H1 (cell line): Measurements from ENCODE around the gene KLHL15. TPM values are rescaled to one million over a fixed set of nuclear protein-coding genes. Genes with fewer than 3 reads are reported as not detected.

Experiments used
- CTCF ChIA-PET: fragments of 300-600 bp; sonication (Branson Sonifier 250); formaldehyde crosslinking; loops from one replicate; lab custom pipeline; 2021; ENCODE audit not compliant: partially characterized antibody; lab: Charles Lee
- POLR2A ChIA-PET: fragments of 300-600 bp; sonication (Branson Sonifier 250); formaldehyde crosslinking; loops from one replicate; lab custom pipeline; 2021; ENCODE audit warnings: inconsistent platforms; ENCODE audit not compliant: partially characterized antibody; lab: Charles Lee
- DNase-seq, 2 experiments: peaks; one replicate each; pipeline versions ENCODE4 v3.0.0 to v3.0.0-alpha.2; 2010 to 2022; ENCODE audit warnings: low spot score in 2 of 2, low read depth in 1 of 2, mixed read lengths in 1 of 2
- FAIRE-seq: peaks from 2 replicates; lab custom pipeline; 2011; peaks lifted over from hg19 to GRCh38; lab: Jason Lieb, UNC
- H2AFZ ChIP-seq: 2 replicates; pipeline ENCODE4 v1.8.1; 2012; ENCODE audit warnings: low read length, inconsistent platforms
- H2AK5ac ChIP-seq: 2 replicates; pipeline ENCODE4 v1.6.1; 2013; ENCODE audit warnings: low read depth, low read length
- H2BK120ac ChIP-seq: replicated peaks from 2 replicates; pipeline ENCODE3; 2013; ENCODE audit warnings: low read depth, low read length, inconsistent platforms
- H2BK12ac ChIP-seq: 2 replicates; pipeline ENCODE4 v1.6.1; 2013; ENCODE audit warnings: low read depth, low read length
- H2BK15ac ChIP-seq: 2 replicates; pipeline ENCODE4 v1.6.1; 2013; ENCODE audit warnings: low read length
- H2BK20ac ChIP-seq: 2 replicates; pipeline ENCODE4 v1.6.1; 2013; ENCODE audit warnings: low read length
- H2BK5ac ChIP-seq: 2 replicates; pipeline ENCODE4 v1.6.1; 2013; ENCODE audit warnings: low read depth, low read length
- H3K14ac ChIP-seq: 2 replicates; pipeline ENCODE4 v1.6.1; 2013; ENCODE audit warnings: inconsistent platforms; ENCODE audit not compliant: insufficient read length
- H3K18ac ChIP-seq: 2 replicates; pipeline ENCODE4 v1.6.1; 2013; ENCODE audit warnings: low read length; ENCODE audit errors: extremely low read depth
- H3K23ac ChIP-seq: 2 replicates; pipeline ENCODE4 v1.6.1; 2013; ENCODE audit warnings: inconsistent platforms; ENCODE audit not compliant: insufficient read length
- H3K23me2 ChIP-seq: 2 replicates; pipeline ENCODE4 v1.6.1; 2013; ENCODE audit warnings: low read depth, low read length
- H3K27ac ChIP-seq: 2 replicates; pipeline ENCODE4 v1.6.1; 2011; ENCODE audit warnings: low read depth, low read length, inconsistent platforms
- H3K27me3 ChIP-seq, 4 experiments: replicated peaks in 1 of 4; 1 replicate in 1 of 4; 2 replicates in 3 of 4; pipeline versions ENCODE4 v1.6.1 to v1.8.1; 2011 to 2013; ENCODE audit warnings: low read length in 3 of 4, mild to moderate bottlenecking in 3 of 4, inconsistent platforms in 2 of 4, mixed read lengths in 2 of 4, moderate library complexity in 1 of 4; ENCODE audit not compliant: control insufficient read depth in 3 of 4, insufficient read depth in 3 of 4; ENCODE audit errors: extremely low read depth in 1 of 4
- H3K36me3 ChIP-seq, 4 experiments: 2 replicates each; pipeline versions ENCODE4 v1.6.1 to v1.8.1; 2011 to 2013; ENCODE audit warnings: mild to moderate bottlenecking in 4 of 4, low read length in 3 of 4, moderate library complexity in 2 of 4, control low read depth in 1 of 4, inconsistent platforms in 1 of 4; ENCODE audit not compliant: insufficient read depth in 4 of 4, control insufficient read depth in 2 of 4
- H3K4ac ChIP-seq: replicated peaks from 2 replicates; pipeline ENCODE3; 2013; ENCODE audit warnings: low read length, low read depth, mixed read lengths, inconsistent platforms; ENCODE audit not compliant: insufficient read length
- H3K4me1 ChIP-seq, 4 experiments: replicated peaks in 1 of 4; 1 replicate in 1 of 4; 2 replicates in 3 of 4; pipeline versions ENCODE4 v1.6.1 to v1.8.1; 2011 to 2013; ENCODE audit warnings: low read length in 3 of 4, inconsistent platforms in 2 of 4, mixed read lengths in 1 of 4; ENCODE audit not compliant: insufficient read depth in 4 of 4, control insufficient read depth in 3 of 4
- H3K4me2 ChIP-seq, 2 experiments: 2 replicates each; pipeline versions ENCODE4 v1.6.1 to v1.8.1; 2011 to 2013; ENCODE audit warnings: low read depth in 2 of 2, low read length in 2 of 2, control low read depth in 1 of 2, inconsistent platforms in 1 of 2, mild to moderate bottlenecking in 1 of 2; ENCODE audit not compliant: insufficient read depth in 1 of 2
- H3K4me3 ChIP-seq, 4 experiments: fragments of 200-600, 300-600 bp in 1 of 4; sonication (generic), shearing (Covaris generic), sonication (Bioruptor Twin) in 1 of 4; 2 replicates each; pipeline versions ENCODE4 v1.5.1 to v1.8.1; 2011 to 2016; ENCODE audit warnings: low read length in 4 of 4, low read depth in 3 of 4, control low read depth in 2 of 4, inconsistent platforms in 2 of 4, mild to moderate bottlenecking in 2 of 4, mixed read lengths in 1 of 4, moderate library complexity in 1 of 4; ENCODE audit not compliant: insufficient read depth in 2 of 4; ENCODE audit errors: extremely low read depth in 1 of 4
- H3K56ac ChIP-seq: replicated peaks from 2 replicates; pipeline ENCODE3; 2013; ENCODE audit warnings: low read depth, mild to moderate bottlenecking, mixed read lengths, low read length, inconsistent platforms; ENCODE audit not compliant: insufficient read length
- H3K79me1 ChIP-seq: 2 replicates; pipeline ENCODE4 v1.6.1; 2013; ENCODE audit warnings: low read depth, low read length, control low read depth
- H3K79me2 ChIP-seq, 2 experiments: 2 replicates each; pipeline versions ENCODE4 v1.6.1 to v1.8.1; 2012 to 2013; ENCODE audit warnings: low read length in 2 of 2, mild to moderate bottlenecking in 2 of 2, inconsistent platforms in 1 of 2; ENCODE audit not compliant: insufficient read depth in 2 of 2, control insufficient read depth in 1 of 2
- H3K9ac ChIP-seq, 4 experiments: replicated peaks in 1 of 4; 1 replicate in 1 of 4; 2 replicates in 3 of 4; pipeline versions ENCODE4 v1.6.1 to v1.8.1; 2011 to 2013; ENCODE audit warnings: low read depth in 3 of 4, low read length in 3 of 4, control low read depth in 2 of 4, mild to moderate bottlenecking in 2 of 4, moderate library complexity in 2 of 4, inconsistent platforms in 1 of 4; ENCODE audit errors: extremely low read depth in 1 of 4
- H3K9me3 ChIP-seq, 2 experiments: 2 replicates each; pipeline versions ENCODE4 v1.6.1 to v1.8.1; 2012 to 2013; ENCODE audit warnings: mild to moderate bottlenecking in 2 of 2, moderate library complexity in 2 of 2, control low read depth in 1 of 2, inconsistent platforms in 1 of 2, low read depth in 1 of 2, low read length in 1 of 2, mixed read lengths in 1 of 2; ENCODE audit not compliant: insufficient read depth in 2 of 2
- H4K20me1 ChIP-seq, 2 experiments: replicated peaks in 1 of 2; 2 replicates each; pipeline versions ENCODE3 to v1.8.1; 2011 to 2013; ENCODE audit warnings: inconsistent platforms in 2 of 2, low read length in 2 of 2, mild to moderate bottlenecking in 1 of 2; ENCODE audit not compliant: insufficient read depth in 2 of 2, control insufficient read depth in 1 of 2
- H4K5ac ChIP-seq: 2 replicates; pipeline ENCODE4 v1.6.1; 2013; ENCODE audit warnings: low read length, low read depth, mixed read lengths, inconsistent platforms; ENCODE audit not compliant: insufficient read length
- H4K8ac ChIP-seq: 2 replicates; pipeline ENCODE4 v1.8.0; 2013; ENCODE audit warnings: mild to moderate bottlenecking, moderate library complexity, low read length, inconsistent platforms; ENCODE audit not compliant: insufficient read depth; ENCODE audit errors: extremely low read depth
- H4K91ac ChIP-seq: replicated peaks from 2 replicates; pipeline ENCODE3; 2013; ENCODE audit warnings: low read length, mixed read lengths, inconsistent platforms; ENCODE audit not compliant: insufficient read length
- CHD2 ChIP-seq: IDR thresholded peaks from 2 replicates; pipeline ENCODE4 v1.6.1; 2012; ENCODE audit warnings: low read length, improper control_type of control experiment
- CREB1 ChIP-seq: IDR thresholded peaks from 2 replicates; pipeline ENCODE4 v1.6.1; 2012; ENCODE audit warnings: inconsistent platforms
- HDAC6 ChIP-seq: IDR thresholded peaks from one replicate; pipeline ENCODE4 v1.7.1; 2012; ENCODE audit warnings: low read depth, mild to moderate bottlenecking, inconsistent platforms, low read length, moderate library complexity
- SIN3A ChIP-seq, 2 experiments: IDR thresholded peaks in 1 of 2; conservative IDR thresholded peaks in 1 of 2; 2 replicates each; pipeline ENCODE4 v1.6.1; 2011 to 2012; ENCODE audit warnings: low read length in 2 of 2, improper control_type of control experiment in 1 of 2, low read depth in 1 of 2, mild to moderate bottlenecking in 1 of 2
- SIRT6 ChIP-seq: IDR thresholded peaks from one replicate; pipeline ENCODE4 v1.7.1; 2012; ENCODE audit warnings: low read length, inconsistent platforms
- SP2 ChIP-seq: IDR thresholded peaks from 2 replicates; pipeline ENCODE4 v1.6.1; 2012; ENCODE audit warnings: mild to moderate bottlenecking, low read length, inconsistent platforms
- SRF ChIP-seq: IDR thresholded peaks from 2 replicates; pipeline ENCODE4 v1.6.1; 2011; ENCODE audit warnings: mild to moderate bottlenecking, low read depth, low read length, moderate library complexity
- TCF12 ChIP-seq: IDR thresholded peaks from 2 replicates; pipeline ENCODE4 v1.6.1; 2011; ENCODE audit warnings: low read depth, mild to moderate bottlenecking, low read length
- TEAD4 ChIP-seq: IDR thresholded peaks from 2 replicates; pipeline ENCODE4 v1.6.1; 2012; ENCODE audit warnings: low read depth, low read length, inconsistent platforms, mixed read lengths
- ZNF274 ChIP-seq: IDR thresholded peaks from 2 replicates; pipeline ENCODE4 v1.7.0; 2012; ENCODE audit warnings: low read length, borderline replicate concordance; ENCODE audit errors: extremely low read depth
- WGBS, 2 experiments: shearing (Covaris generic) in 1 of 2; methylation state at CpG; one replicate each; pipeline versions ENCODE4 v1.1.6 to v1.1.7; 2013 to 2015; ENCODE audit warnings: low lambda C conversion rate in 2 of 2, mixed read lengths in 2 of 2, inconsistent platforms in 1 of 2, low coverage in 1 of 2, missing lambda C conversion rate in 1 of 2; ENCODE audit not compliant: insufficient replicate concordance in 2 of 2, insufficient coverage in 1 of 2, insufficient read length in 1 of 2; ENCODE audit errors: extremely low coverage in 1 of 2, missing lambda C conversion rate in 1 of 2; 5-methylcytosine and 5-hydroxymethylcytosine counted together
- polyA plus RNA-seq, 7 experiments: library from polyadenylated mRNA; depleted of rRNA in 3 of 7; stranded (reverse) in 5 of 7; unstranded in 2 of 7; fragments of >200 nt in 5 of 7; fragments of 200-250 nt in 2 of 7; gene quantifications; 1 replicate in 5 of 7; 2 replicates in 1 of 7; 4 replicates in 1 of 7; pipeline versions ENCODE4 v1.2.1 to v1.2.3, GENCODE V29; 2011 to 2013; ENCODE audit warnings: missing spikeins in 2 of 7, mixed read lengths in 2 of 7
- total RNA-seq: library from RNA; stranded (reverse); fragmentation: NEBNext Ultra II Directional; extraction: Animal tissue kit (Norgen Biotek cat#: 25700); gene quantifications from 2 replicates; pipeline ENCODE4 v1.2.1, GENCODE V29; 2021
- TF ChIP-seq, protein P1 (sequence below): IDR thresholded peaks from 2 replicates; pipeline ENCODE4 v1.6.1; 2011; ENCODE audit warnings: low read depth, mild to moderate bottlenecking, low read length; ENCODE audit not compliant: insufficient read depth

KLHL15 gene
- total and polyA plus RNA-seq, 2 of the 8 experiments (the other 6 are each of a cell fraction or from before 2014, with no cell fraction given), result 3.7 to 8.9 TPM

DNA sequence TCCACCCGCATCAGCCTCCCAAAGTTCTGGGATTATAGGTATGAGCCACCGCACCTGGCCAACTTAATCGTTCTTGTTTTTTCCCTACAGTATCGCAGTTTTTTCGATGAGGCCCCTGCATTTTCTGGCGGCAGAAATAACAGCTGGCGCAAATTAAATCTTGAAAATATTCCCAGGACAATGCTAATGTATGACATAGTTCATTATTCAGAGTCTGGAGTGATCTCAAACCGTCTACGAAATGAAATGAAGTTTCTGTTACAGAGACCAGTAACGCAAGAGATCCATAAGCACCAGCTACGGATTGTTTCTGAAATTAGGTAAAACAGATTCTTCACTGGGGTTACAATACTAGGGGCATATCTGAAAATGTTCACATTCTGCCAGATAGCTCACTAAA lies 91.9 kb downstream of the KLHL15 start:
- DNase-seq (no peak), FAIRE-seq (no peak)
- Histone ChIP-seq H2BK12ac (no peak overlapping the region), H3K56ac (no peak overlapping the region), H3K79me2 (no peaks in the 10 kb centered on the region), H3K36me3 (no peaks in the 10 kb centered on the region), H2AK5ac (no peak overlapping the region), H2AFZ (no peak overlapping the region), H3K9ac (no peak overlapping the region), H3K4me3 (no peak overlapping the region), H2BK20ac (no peak overlapping the region), H2BK15ac (no peak overlapping the region), H3K18ac (no peak overlapping the region), H2BK120ac (no peak overlapping the region), H3K27me3 (no peaks in the 10 kb centered on the region), H3K9me3 (no peaks in the 10 kb centered on the region), H3K27ac (no peak overlapping the region), H4K8ac (no peak overlapping the region), H4K91ac (no peak overlapping the region), H3K4ac (no peak overlapping the region), H4K20me1 (no peaks in the 10 kb centered on the region), H3K4me2 (no peak overlapping the region), H3K14ac (no peak overlapping the region), H2BK5ac (no peak overlapping the region), H3K23ac (no peak overlapping the region), H3K79me1 (no peaks in the 10 kb centered on the region), H4K5ac (no peak overlapping the region), H3K23me2 (no peaks in the 10 kb centered on the region; the same call in 1 of the 2 replicates), H3K4me1 (no peaks in the 10 kb centered on the region)
- POLR2A ChIA-PET, result no interaction called here
- CTCF ChIA-PET, result no interaction called here
- 92% methylated on average over 11 of the region's 11 CpGs; no CpG with 5 or more reads in 1 of the 2 experiments for WGBS, 2 experiments
- TF ChIP-seq ZNF274 (no peak), TCF12 (no peak), SRF (no peak), SIRT6 (no peak), CHD2 (no peak), HDAC6 (no peak), CREB1 (no peak), TEAD4 (no peak), SIN3A (conservative IDR thresholded peaks at IDR 0.05 in 1 of 2, IDR thresholded peaks at IDR 0.05 in 1 of 2; ENCODE audit: low read depth in 1 of 2, low read length in 2 of 2) (no peak), SP2 (no peak)
- TF ChIP-seq, protein P1, sequence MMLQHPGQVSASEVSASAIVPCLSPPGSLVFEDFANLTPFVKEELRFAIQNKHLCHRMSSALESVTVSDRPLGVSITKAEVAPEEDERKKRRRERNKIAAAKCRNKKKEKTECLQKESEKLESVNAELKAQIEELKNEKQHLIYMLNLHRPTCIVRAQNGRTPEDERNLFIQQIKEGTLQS, result no peak
